ENCODE data around the gene ROBO1. TPM values are rescaled to one million over a fixed set of nuclear protein-coding genes. Genes with fewer than 3 reads are reported as not detected.

Gene ROBO1
- total RNA-seq, 1 donor from 2014 or later: 7.1 TPM

DNA sequence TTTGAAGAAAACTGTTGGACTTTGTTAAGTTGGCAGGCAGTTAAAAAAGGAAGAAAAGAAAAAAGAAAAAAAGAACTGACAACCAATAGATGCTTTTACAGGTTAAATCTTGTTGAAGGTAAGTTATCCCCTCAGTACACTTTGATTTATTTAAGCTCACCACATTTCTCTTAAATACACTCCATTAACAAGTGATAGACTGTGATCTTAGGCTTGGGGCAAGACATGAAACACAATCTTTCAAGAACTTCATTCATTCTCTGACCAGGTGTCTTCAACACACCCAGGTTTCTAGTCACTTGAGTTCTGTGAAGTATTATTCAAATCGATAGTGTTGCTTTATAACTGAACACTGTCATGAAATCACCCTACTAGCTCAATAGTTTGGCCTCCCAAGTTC, 751.9 kb downstream of the ROBO1 start:
- Histone ChIP-seq H3K4me1 (peaks cover 38% of the 10 kb centered on the region), H3K36me3 (no peaks in the 10 kb centered on the region), H3K9me3 (replicated peaks) (no peaks in the 10 kb centered on the region), H3K27me3 (ENCODE audit: low read depth) (peaks cover 41% of the 10 kb centered on the region), H3K4me3 (peak overlapping the region; percentile 87), H3K27ac (replicated peaks) (no peak overlapping the region)
- TF ChIP-seq, protein P1, sequence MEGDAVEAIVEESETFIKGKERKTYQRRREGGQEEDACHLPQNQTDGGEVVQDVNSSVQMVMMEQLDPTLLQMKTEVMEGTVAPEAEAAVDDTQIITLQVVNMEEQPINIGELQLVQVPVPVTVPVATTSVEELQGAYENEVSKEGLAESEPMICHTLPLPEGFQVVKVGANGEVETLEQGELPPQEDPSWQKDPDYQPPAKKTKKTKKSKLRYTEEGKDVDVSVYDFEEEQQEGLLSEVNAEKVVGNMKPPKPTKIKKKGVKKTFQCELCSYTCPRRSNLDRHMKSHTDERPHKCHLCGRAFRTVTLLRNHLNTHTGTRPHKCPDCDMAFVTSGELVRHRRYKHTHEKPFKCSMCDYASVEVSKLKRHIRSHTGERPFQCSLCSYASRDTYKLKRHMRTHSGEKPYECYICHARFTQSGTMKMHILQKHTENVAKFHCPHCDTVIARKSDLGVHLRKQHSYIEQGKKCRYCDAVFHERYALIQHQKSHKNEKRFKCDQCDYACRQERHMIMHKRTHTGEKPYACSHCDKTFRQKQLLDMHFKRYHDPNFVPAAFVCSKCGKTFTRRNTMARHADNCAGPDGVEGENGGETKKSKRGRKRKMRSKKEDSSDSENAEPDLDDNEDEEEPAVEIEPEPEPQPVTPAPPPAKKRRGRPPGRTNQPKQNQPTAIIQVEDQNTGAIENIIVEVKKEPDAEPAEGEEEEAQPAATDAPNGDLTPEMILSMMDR (IDR thresholded peaks at IDR 0.05; ENCODE audit: borderline replicate concordance): no peak
- intact Hi-C loops (cut with micrococcal nuclease): no loop called here
- DNase-seq: no peak

DNA sequence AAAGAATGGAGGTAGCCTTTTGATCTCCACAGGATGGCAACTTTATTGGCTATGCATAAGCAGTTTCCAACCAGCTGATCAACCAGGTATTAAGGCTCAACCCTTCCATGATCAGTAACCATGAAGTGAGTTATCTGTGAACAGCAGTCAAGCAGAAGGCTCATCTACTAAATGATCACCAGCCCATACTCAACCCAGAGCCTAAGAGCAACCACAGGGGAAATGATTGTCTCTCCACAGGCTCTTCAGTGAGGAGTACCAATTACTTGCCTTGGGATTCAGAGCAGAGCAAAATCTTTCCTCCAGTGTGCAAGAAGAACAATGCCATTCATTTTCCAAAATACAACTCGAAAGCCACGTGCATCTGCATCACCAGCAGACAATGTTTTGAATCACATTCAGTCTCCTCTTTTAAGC, 754.8 kb downstream of the ROBO1 start:
- intact Hi-C loops (cut with micrococcal nuclease): no loop called here
- Histone ChIP-seq H3K27me3 (ENCODE audit: low read depth) (peaks cover 12% of the 10 kb centered on the region), H3K27ac (replicated peaks) (no peak overlapping the region), H3K4me1 (peaks cover 14% of the 10 kb centered on the region), H3K4me3 (no peak overlapping the region), H3K9me3 (replicated peaks) (no peaks in the 10 kb centered on the region), H3K36me3 (no peaks in the 10 kb centered on the region)
- no peak for DNase-seq
- TF ChIP-seq, protein P1 (IDR thresholded peaks at IDR 0.05; ENCODE audit: borderline replicate concordance): no peak

DNA sequence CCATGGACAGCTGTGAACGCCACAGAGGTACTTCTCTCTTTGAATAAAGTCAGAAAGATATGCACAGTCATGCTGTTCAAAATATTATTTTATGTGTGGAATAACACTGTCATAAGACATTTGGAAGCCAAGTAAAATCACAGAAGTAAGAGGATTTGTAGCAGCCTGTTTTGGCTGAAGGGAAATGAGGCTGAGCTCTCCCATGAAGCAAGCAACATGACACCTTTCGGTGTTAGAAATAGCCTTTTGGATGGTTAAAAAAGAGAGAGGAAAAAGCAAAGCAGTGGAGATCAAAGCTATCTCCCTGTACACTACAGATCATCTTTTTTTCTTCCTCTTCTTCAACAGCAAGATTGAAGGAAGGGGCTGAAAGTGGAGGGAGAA, 755.3 kb downstream of the ROBO1 start:
- peaks cover 10% of the 10 kb centered on the region for H3K4me1 ChIP-seq
- no peaks in the 10 kb centered on the region for H3K36me3 ChIP-seq
- no peak overlapping the region for H3K27ac ChIP-seq (replicated peaks)
- TF ChIP-seq, protein P1 (IDR thresholded peaks at IDR 0.05; ENCODE audit: borderline replicate concordance): no peak
- DNase-seq: no peak
- intact Hi-C loops (cut with micrococcal nuclease): no loop called here
- peaks cover 8% of the 10 kb centered on the region for H3K27me3 ChIP-seq (ENCODE audit: low read depth)
- no peak overlapping the region for H3K4me3 ChIP-seq
- H3K9me3 ChIP-seq (replicated peaks): no peaks in the 10 kb centered on the region

DNA sequence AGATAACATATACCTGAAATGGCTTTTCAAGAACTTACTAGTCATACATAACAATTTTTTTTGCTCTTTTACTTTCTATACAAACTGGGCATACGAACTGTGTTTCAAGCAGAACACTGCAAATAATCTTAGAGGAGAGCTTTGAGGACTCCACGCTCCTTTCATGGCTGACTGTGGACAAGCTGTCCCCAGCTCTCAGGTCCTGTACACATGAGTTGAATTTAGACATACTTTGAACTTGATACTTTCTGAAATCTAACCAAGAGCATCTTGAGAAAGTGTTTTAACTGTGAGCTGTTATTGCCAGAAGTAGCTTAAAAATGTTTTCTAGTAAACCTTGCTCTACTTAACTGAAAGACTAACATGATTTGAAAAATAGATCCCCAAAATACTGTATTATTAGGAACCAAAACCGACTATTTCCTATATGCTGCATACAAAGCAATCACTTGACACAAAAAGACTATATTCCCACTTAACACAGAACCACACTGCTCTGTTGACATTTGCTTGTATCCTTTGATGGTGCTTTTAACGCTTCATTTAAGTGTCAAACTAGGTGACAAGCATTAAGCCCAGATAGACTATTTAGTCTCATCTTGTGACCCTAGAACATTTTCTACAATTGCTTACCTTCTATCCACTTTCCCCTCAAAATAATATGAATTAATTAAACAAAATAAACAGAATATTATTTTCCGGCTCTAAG, 755.8 kb downstream of the ROBO1 start:
- H3K36me3 ChIP-seq: no peaks in the 10 kb centered on the region
- DNase-seq: no peak
- H3K27ac ChIP-seq (replicated peaks): no peak overlapping the region
- TF ChIP-seq, protein P1 (IDR thresholded peaks at IDR 0.05; ENCODE audit: borderline replicate concordance): no peak
- peaks cover 9% of the 10 kb centered on the region for H3K4me1 ChIP-seq
- H3K4me3 ChIP-seq: no peak overlapping the region
- peaks cover 6% of the 10 kb centered on the region for H3K27me3 ChIP-seq (ENCODE audit: low read depth)
- no peaks in the 10 kb centered on the region for H3K9me3 ChIP-seq (replicated peaks)
- intact Hi-C loops (cut with micrococcal nuclease): no loop called here

DNA sequence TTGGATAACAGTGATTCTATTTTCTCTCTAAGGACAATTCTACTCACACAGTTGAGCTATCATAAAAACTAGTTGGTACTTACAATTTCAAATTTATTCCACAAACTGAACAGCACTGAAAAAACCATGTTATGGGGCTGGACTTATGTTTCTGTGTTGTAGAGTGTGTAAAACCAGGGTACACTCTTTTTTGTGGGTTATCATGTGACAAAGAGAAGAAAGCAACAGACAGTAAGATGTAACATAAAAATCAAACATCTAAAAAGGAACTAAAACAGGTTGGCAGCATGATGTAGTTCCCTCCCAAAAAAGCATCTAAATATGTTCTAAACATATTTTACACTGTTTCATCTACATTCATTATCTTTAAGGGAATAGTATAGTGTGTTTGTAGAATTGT, 757.9 kb downstream of the ROBO1 start:
- intact Hi-C loops (cut with micrococcal nuclease): no loop called here
- no peak overlapping the region for H3K4me3 ChIP-seq
- peaks cover 9% of the 10 kb centered on the region for H3K4me1 ChIP-seq
- no peaks in the 10 kb centered on the region for H3K27me3 ChIP-seq (ENCODE audit: low read depth)
- no peak for DNase-seq
- H3K27ac ChIP-seq (replicated peaks): no peak overlapping the region
- H3K36me3 ChIP-seq: no peaks in the 10 kb centered on the region
- H3K9me3 ChIP-seq (replicated peaks): no peaks in the 10 kb centered on the region
- TF ChIP-seq, protein P1 (IDR thresholded peaks at IDR 0.05; ENCODE audit: borderline replicate concordance): no peak

All from left ventricle myocardium inferior (tissue), 1 donor.